HepG2 (cell line): ENCODE data around the gene FBXO24. TPM values are rescaled to one million over a fixed set of nuclear protein-coding genes. Genes with fewer than 3 reads are reported as not detected.

Source experiments
- ARHGAP35 ChIP-seq: sonication (generic); formaldehyde crosslinking; IDR thresholded peaks from 2 replicates; pipeline ENCODE4 v1.9.0; 2022; ENCODE audit warnings: mild to moderate bottlenecking, inconsistent platforms, moderate library complexity, missing genetic modification reagents, borderline replicate concordance
- CBX1 ChIP-seq: IDR thresholded peaks from one replicate; pipeline ENCODE4 v1.6.1; 2016; ENCODE audit warnings: antibody characterized with exemption, low read depth
- DMAP1 ChIP-seq: IDR thresholded peaks from 2 replicates; pipeline ENCODE4 v1.6.1; 2016
- FOXP1 ChIP-seq, 2 experiments: fragments of 450-650 bp in 1 of 2; IDR thresholded peaks; 2 replicates each; pipeline ENCODE4 v1.6.1; 2017 to 2018; ENCODE audit warnings: antibody characterized with exemption in 1 of 2
- GPN1 ChIP-seq: sonication (generic); formaldehyde crosslinking; IDR thresholded peaks from 2 replicates; pipeline ENCODE4 v1.5.1; 2020; ENCODE audit warnings: missing genetic modification reagents, borderline replicate concordance
- KLF11 ChIP-seq: IDR thresholded peaks from 2 replicates; pipeline ENCODE4 v1.6.1; 2016; ENCODE audit warnings: missing compliant biosample characterization
- RFX1 ChIP-seq: fragments of 450-650 bp; IDR thresholded peaks from 2 replicates; pipeline ENCODE4 v1.6.1; 2017
- RFX3 ChIP-seq: IDR thresholded peaks from 2 replicates; pipeline ENCODE4 v1.6.1; 2016; ENCODE audit warnings: missing biosample characterization, missing genetic modification reagents
- TERF1 ChIP-seq: sonication (generic); formaldehyde crosslinking; IDR thresholded peaks from 2 replicates; pipeline ENCODE4 v1.8.0; 2022; ENCODE audit warnings: mild to moderate bottlenecking, missing genetic modification reagents, moderate library complexity
- ZBTB7B ChIP-seq: sonication (generic); formaldehyde crosslinking; IDR thresholded peaks from 2 replicates; pipeline ENCODE4 v1.4.0; 2020; ENCODE audit warnings: missing genetic modification reagents
- ZFP62 ChIP-seq: sonication (generic); formaldehyde crosslinking; IDR thresholded peaks from 2 replicates; pipeline ENCODE4 v1.4.0; 2020; ENCODE audit warnings: missing genetic modification reagents
- ZFP82 ChIP-seq: sonication (generic); formaldehyde crosslinking; IDR thresholded peaks from 2 replicates; pipeline ENCODE4 v1.5.1; 2020; ENCODE audit warnings: mild to moderate bottlenecking, missing genetic modification reagents, borderline replicate concordance
- ZNF256 ChIP-seq: sonication (generic); formaldehyde crosslinking; conservative IDR thresholded peaks from 2 replicates; pipeline ENCODE4 v1.4.0; 2020; ENCODE audit warnings: missing genetic modification reagents
- ZNF468 ChIP-seq: sonication (generic); formaldehyde crosslinking; IDR thresholded peaks from 2 replicates; pipeline ENCODE4 v1.8.0; 2022; ENCODE audit warnings: mild to moderate bottlenecking, moderate library complexity, missing genetic modification reagents
- ZNF510 ChIP-seq: sonication (generic); formaldehyde crosslinking; IDR thresholded peaks from 2 replicates; pipeline ENCODE4 v1.4.0; 2020; ENCODE audit warnings: low read depth, mild to moderate bottlenecking, missing genetic modification reagents
- ZNF569 ChIP-seq: sonication (generic); formaldehyde crosslinking; IDR thresholded peaks from 2 replicates; pipeline ENCODE4 v1.5.0; 2020; ENCODE audit warnings: mild to moderate bottlenecking, missing genetic modification reagents, moderate library complexity, borderline replicate concordance
- ZNF619 ChIP-seq: sonication (generic); formaldehyde crosslinking; IDR thresholded peaks from 2 replicates; pipeline ENCODE4 v1.4.0; 2020; ENCODE audit warnings: mild to moderate bottlenecking, missing genetic modification reagents
- ZNF816 ChIP-seq: sonication (generic); formaldehyde crosslinking; IDR thresholded peaks from 2 replicates; pipeline ENCODE4 v1.8.0; 2022; ENCODE audit warnings: missing genetic modification reagents, mild to moderate bottlenecking, borderline replicate concordance
- ZNF850 ChIP-seq: sonication (generic); formaldehyde crosslinking; conservative IDR thresholded peaks from 2 replicates; pipeline ENCODE4 v1.9.0; 2021; ENCODE audit warnings: mild to moderate bottlenecking, missing genetic modification reagents
- ZNF879 ChIP-seq: sonication (generic); formaldehyde crosslinking; IDR thresholded peaks from 2 replicates; pipeline ENCODE4 v1.8.1; 2023; ENCODE audit warnings: missing genetic modification reagents
- ZSCAN12 ChIP-seq: sonication (generic); formaldehyde crosslinking; IDR thresholded peaks from 2 replicates; pipeline ENCODE4 v1.9.0; 2021; ENCODE audit warnings: mild to moderate bottlenecking, missing genetic modification reagents
- polyA plus RNA-seq, 8 experiments: library from polyadenylated mRNA; depleted of rRNA in 3 of 8; stranded (reverse) in 7 of 8; unstranded in 1 of 8; fragments of >200 nt; fragmentation: Illumina TruSeq in 4 of 8; extraction: Trizol in 4 of 8; gene quantifications; 2 replicates each; pipeline versions ENCODE4 v1.2.1 to v1.2.3, GENCODE V29; 2011 to 2016; ENCODE audit warnings: low read depth in 4 of 8, missing spikeins in 1 of 8, mixed read lengths in 1 of 8; ENCODE audit not compliant: insufficient read depth in 1 of 8
- total RNA-seq, 5 experiments: library from RNA; depleted of rRNA; stranded (reverse); fragments of >200 nt; fragmentation: Illumina TruSeq; extraction: Trizol; gene quantifications; 2 replicates each; pipeline ENCODE4 v1.2.3, GENCODE V29; 2016; ENCODE audit warnings: low read depth in 1 of 5
- TF ChIP-seq, protein P1 (sequence below): sonication (generic); formaldehyde crosslinking; IDR thresholded peaks from 2 replicates; pipeline ENCODE4 v1.4.0; 2020; ENCODE audit warnings: missing genetic modification reagents, borderline replicate concordance
- TF ChIP-seq, protein P2 (sequence below): fragments of 450-650 bp; IDR thresholded peaks from 2 replicates; pipeline ENCODE4 v1.6.1; 2017; ENCODE audit warnings: mild to moderate bottlenecking
- TF ChIP-seq, protein P3 (sequence below): sonication (generic); formaldehyde crosslinking; IDR thresholded peaks from 2 replicates; pipeline ENCODE4 v1.5.1; 2020; ENCODE audit warnings: mild to moderate bottlenecking, missing genetic modification reagents

FBXO24 gene
- total and polyA plus RNA-seq, 2 of the 13 experiments (the other 11 are each of a cell fraction or from before 2014, with no cell fraction given), result 0.20 to 0.55 TPM

- TF ChIP-seq, protein P1, sequence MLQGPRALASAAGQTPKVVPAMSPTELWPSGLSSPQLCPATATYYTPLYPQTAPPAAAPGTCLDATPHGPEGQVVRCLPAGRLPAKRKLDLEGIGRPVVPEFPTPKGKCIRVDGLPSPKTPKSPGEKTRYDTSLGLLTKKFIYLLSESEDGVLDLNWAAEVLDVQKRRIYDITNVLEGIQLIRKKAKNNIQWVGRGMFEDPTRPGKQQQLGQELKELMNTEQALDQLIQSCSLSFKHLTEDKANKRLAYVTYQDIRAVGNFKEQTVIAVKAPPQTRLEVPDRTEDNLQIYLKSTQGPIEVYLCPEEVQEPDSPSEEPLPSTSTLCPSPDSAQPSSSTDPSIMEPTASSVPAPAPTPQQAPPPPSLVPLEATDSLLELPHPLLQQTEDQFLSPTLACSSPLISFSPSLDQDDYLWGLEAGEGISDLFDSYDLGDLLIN, result no peak
- TF ChIP-seq, protein P2, sequence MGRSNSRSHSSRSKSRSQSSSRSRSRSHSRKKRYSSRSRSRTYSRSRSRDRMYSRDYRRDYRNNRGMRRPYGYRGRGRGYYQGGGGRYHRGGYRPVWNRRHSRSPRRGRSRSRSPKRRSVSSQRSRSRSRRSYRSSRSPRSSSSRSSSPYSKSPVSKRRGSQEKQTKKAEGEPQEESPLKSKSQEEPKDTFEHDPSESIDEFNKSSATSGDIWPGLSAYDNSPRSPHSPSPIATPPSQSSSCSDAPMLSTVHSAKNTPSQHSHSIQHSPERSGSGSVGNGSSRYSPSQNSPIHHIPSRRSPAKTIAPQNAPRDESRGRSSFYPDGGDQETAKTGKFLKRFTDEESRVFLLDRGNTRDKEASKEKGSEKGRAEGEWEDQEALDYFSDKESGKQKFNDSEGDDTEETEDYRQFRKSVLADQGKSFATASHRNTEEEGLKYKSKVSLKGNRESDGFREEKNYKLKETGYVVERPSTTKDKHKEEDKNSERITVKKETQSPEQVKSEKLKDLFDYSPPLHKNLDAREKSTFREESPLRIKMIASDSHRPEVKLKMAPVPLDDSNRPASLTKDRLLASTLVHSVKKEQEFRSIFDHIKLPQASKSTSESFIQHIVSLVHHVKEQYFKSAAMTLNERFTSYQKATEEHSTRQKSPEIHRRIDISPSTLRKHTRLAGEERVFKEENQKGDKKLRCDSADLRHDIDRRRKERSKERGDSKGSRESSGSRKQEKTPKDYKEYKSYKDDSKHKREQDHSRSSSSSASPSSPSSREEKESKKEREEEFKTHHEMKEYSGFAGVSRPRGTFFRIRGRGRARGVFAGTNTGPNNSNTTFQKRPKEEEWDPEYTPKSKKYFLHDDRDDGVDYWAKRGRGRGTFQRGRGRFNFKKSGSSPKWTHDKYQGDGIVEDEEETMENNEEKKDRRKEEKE, result no peak
- TF ChIP-seq DMAP1 (no peak), FOXP1 (IDR thresholded peaks at IDR 0.05) (no peak), FOXP1 (CRISPR knock-in tag; IDR thresholded peaks at IDR 0.05) (peak; percentile 37; the same call in 1 of the 2 replicates), ZSCAN12 (no peak), ZNF468 (CRISPR knock-in tag) (no peak), ZFP82 (CRISPR knock-in tag) (no peak), KLF11 (no peak), ZNF569 (CRISPR knock-in tag) (no peak), GPN1 (CRISPR knock-in tag) (no peak), RFX1 (peak; percentile 38; the same call in 1 of the 2 replicates), ARHGAP35 (no peak), ZNF850 (CRISPR knock-in tag) (no peak; the same call in 1 of the 2 replicates), ZBTB7B (no peak; the same call in 1 of the 2 replicates), ZNF816 (CRISPR knock-in tag) (no peak), CBX1 (no peak), TERF1 (CRISPR knock-in tag) (no peak), ZNF619 (CRISPR knock-in tag) (no peak), ZNF256 (CRISPR knock-in tag) (no peak), RFX3 (CRISPR knock-in tag) (no peak), ZNF510 (CRISPR knock-in tag) (no peak), ZFP62 (CRISPR knock-in tag) (no peak), ZNF879 (CRISPR knock-in tag) (no peak)
- TF ChIP-seq, protein P3, sequence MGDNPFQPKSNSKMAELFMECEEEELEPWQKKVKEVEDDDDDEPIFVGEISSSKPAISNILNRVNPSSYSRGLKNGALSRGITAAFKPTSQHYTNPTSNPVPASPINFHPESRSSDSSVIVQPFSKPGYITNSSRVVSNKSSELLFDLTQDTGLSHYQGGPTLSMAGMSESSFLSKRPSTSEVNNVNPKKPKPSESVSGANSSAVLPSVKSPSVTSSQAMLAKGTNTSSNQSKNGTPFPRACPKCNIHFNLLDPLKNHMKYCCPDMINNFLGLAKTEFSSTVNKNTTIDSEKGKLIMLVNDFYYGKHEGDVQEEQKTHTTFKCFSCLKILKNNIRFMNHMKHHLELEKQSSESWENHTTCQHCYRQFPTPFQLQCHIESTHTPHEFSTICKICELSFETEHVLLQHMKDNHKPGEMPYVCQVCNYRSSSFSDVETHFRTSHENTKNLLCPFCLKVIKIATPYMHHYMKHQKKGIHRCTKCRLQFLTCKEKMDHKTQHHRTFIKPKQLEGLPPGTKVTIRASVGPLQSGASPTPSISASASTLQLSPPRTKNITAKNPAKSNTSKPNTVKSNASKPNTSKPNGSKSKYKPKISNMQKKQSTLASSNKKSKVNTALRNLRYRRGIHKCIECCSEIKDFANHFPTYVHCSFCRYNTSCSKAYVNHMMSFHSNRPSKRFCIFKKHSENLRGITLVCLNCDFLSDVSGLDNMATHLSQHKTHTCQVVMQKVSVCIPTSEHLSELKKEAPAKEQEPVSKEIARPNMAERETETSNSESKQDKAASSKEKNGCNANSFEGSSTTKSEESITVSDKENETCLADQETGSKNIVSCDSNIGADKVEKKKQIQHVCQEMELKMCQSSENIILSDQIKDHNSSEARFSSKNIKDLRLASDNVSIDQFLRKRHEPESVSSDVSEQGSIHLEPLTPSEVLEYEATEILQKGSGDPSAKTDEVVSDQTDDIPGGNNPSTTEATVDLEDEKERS (CRISPR knock-in tag), result no peak
Measured at GRCh38 chr7:100540073-100540723, 45.9 kb upstream of the FBXO24 start (continued).
